Measurements from ENCODE around the gene PIGH.

GRCh38 chr14:67577909-67578749 lies 21.9 kb downstream of the PIGH start:
- no peak for TF ChIP-seq STAT6 (CRISPR knock-in tag; conservative IDR thresholded peaks at IDR 0.05; ENCODE audit: low read depth)
- TF ChIP-seq, protein P1, sequence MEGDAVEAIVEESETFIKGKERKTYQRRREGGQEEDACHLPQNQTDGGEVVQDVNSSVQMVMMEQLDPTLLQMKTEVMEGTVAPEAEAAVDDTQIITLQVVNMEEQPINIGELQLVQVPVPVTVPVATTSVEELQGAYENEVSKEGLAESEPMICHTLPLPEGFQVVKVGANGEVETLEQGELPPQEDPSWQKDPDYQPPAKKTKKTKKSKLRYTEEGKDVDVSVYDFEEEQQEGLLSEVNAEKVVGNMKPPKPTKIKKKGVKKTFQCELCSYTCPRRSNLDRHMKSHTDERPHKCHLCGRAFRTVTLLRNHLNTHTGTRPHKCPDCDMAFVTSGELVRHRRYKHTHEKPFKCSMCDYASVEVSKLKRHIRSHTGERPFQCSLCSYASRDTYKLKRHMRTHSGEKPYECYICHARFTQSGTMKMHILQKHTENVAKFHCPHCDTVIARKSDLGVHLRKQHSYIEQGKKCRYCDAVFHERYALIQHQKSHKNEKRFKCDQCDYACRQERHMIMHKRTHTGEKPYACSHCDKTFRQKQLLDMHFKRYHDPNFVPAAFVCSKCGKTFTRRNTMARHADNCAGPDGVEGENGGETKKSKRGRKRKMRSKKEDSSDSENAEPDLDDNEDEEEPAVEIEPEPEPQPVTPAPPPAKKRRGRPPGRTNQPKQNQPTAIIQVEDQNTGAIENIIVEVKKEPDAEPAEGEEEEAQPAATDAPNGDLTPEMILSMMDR (IDR thresholded peaks at IDR 0.05): no peak
- no peak for TF ChIP-seq NR3C1 (CRISPR knock-in tag; conservative IDR thresholded peaks at IDR 0.05; ENCODE audit: low read depth)
- TF ChIP-seq ZNF317 (CRISPR knock-in tag; IDR thresholded peaks at IDR 0.05; ENCODE audit: borderline replicate concordance, low read depth): no peak
- no peak for TF ChIP-seq GABPB1 (CRISPR knock-in tag; IDR thresholded peaks at IDR 0.05)
- TF ChIP-seq, protein P2, sequence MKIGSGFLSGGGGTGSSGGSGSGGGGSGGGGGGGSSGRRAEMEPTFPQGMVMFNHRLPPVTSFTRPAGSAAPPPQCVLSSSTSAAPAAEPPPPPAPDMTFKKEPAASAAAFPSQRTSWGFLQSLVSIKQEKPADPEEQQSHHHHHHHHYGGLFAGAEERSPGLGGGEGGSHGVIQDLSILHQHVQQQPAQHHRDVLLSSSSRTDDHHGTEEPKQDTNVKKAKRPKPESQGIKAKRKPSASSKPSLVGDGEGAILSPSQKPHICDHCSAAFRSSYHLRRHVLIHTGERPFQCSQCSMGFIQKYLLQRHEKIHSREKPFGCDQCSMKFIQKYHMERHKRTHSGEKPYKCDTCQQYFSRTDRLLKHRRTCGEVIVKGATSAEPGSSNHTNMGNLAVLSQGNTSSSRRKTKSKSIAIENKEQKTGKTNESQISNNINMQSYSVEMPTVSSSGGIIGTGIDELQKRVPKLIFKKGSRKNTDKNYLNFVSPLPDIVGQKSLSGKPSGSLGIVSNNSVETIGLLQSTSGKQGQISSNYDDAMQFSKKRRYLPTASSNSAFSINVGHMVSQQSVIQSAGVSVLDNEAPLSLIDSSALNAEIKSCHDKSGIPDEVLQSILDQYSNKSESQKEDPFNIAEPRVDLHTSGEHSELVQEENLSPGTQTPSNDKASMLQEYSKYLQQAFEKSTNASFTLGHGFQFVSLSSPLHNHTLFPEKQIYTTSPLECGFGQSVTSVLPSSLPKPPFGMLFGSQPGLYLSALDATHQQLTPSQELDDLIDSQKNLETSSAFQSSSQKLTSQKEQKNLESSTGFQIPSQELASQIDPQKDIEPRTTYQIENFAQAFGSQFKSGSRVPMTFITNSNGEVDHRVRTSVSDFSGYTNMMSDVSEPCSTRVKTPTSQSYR (CRISPR knock-in tag; IDR thresholded peaks at IDR 0.05): no peak
- no peak for TF ChIP-seq TEAD4 (CRISPR knock-in tag; IDR thresholded peaks at IDR 0.05)
- TF ChIP-seq TP53 (CRISPR knock-in tag; IDR thresholded peaks at IDR 0.05): no peak
- TF ChIP-seq TCF7 (CRISPR knock-in tag; IDR thresholded peaks at IDR 0.05; ENCODE audit: low read depth): no peak
- TF ChIP-seq MYBL2 (CRISPR knock-in tag; IDR thresholded peaks at IDR 0.05): no peak
- TF ChIP-seq ZNF416 (CRISPR knock-in tag; IDR thresholded peaks at IDR 0.05): no peak

All from WTC11 (cell line).